Measurements from ENCODE around the gene NIF3L1. TPM values are rescaled to one million over a fixed set of nuclear protein-coding genes. Genes with fewer than 3 reads are reported as not detected.

The NIF3L1 gene
- total RNA-seq, 1 experiment from 2014 or later: 55.4 TPM

DNA sequence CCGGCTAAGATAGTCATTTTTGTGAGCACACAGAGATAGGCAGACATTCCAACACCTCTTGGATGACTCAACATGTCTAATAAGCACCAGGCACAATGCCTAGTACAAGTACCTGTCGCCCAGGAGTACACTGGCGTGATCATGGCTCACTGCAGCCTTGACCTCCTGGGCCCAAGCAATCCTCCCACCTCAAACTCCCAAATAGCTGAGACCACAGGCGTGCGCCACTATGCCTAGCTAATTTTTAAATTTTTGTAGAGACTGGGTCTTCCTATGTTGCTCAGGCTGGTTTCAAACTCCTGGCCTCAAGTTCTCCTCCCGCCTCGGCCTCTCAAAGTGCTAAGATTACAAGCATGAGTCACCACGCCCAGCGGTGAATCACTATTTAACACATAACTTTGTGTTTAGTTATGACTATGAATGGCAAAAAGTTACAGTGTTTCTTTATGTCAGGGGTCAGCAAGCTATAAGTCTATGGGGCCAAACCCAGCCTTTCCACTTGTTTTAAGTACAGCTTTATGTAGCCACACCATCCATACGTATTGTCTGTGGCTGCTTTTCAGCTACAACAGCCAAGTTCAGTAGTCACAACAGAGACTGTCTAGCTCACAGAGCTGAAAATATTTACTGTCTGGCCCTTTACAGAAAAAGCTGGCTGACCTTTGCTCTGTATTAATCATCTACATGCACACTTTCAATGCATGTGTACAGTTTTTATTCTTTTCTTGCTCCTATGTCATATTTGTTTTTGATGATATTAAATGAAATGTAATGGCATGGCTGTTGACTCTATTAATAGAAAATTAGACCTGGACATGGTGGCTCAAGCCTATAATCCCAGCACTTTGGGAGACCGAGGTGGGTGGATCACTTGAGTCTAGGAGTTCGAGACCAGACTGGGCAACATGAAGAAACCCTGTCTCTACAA, 55.6 kb downstream of the NIF3L1 start:
- no peak overlapping the region for H3K4me2 ChIP-seq (ENCODE audit: insufficient read depth, insufficient read length, low read length)
- no peak overlapping the region for H4K91ac ChIP-seq (ENCODE audit: insufficient read length, low read depth, low read length)
- H3K36me3 Mint-ChIP-seq (ENCODE audit: insufficient read depth in 1 of 3, low read depth in 3 of 3): peaks cover 20 to 71% (median 67%) of the 10 kb centered on the region in 3 experiments
- no CpG with 5 or more reads among the region's 12 CpGs for WGBS (ENCODE audit: extremely low coverage, insufficient read length, low lambda C conversion rate)
- no peak overlapping the region for H2BK120ac ChIP-seq (ENCODE audit: low read depth, low read length, poor library complexity, severe bottlenecking)
- no peaks in the 10 kb centered on the region for H3K4me1 Mint-ChIP-seq
- H3K9me3 ChIP-seq (ENCODE audit: control insufficient read depth, low read depth, low read length): no peaks in the 10 kb centered on the region
- peak overlapping the region in 1 of 3 experiments; percentile 49; a peak in 1 of 7 replicates for H3K27ac Mint-ChIP-seq
- no peak overlapping the region for H3K18ac ChIP-seq (ENCODE audit: insufficient read length, low read depth, low read length)
- H3K23ac ChIP-seq (ENCODE audit: insufficient read length, low read depth, low read length): no peak overlapping the region
- H3K27me3 ChIP-seq (ENCODE audit: insufficient read depth, low read length): no peaks in the 10 kb centered on the region
- H3K14ac ChIP-seq (ENCODE audit: insufficient read depth, low read length): no peak overlapping the region
- no peaks in the 10 kb centered on the region for H4K20me1 ChIP-seq (ENCODE audit: control insufficient read depth, insufficient read depth, insufficient read length)
- no peaks in the 10 kb centered on the region for H3K9me3 Mint-ChIP-seq
- no peaks in the 10 kb centered on the region for H3K4me1 ChIP-seq (ENCODE audit: insufficient read depth, low read length)
- H4K5ac ChIP-seq (ENCODE audit: insufficient read length, low read depth, low read length): no peak overlapping the region
- no peak overlapping the region for H2BK12ac ChIP-seq (ENCODE audit: insufficient read length, low read depth, low read length)
- H2AFZ ChIP-seq (ENCODE audit: low read length): no peak overlapping the region
- no peak overlapping the region for H3K9ac ChIP-seq (ENCODE audit: extremely low read depth, insufficient read length, low read length)
- H3K27ac ChIP-seq (ENCODE audit: insufficient read length, low read depth, low read length): no peak overlapping the region
- no peak overlapping the region for H3K4me3 Mint-ChIP-seq
- H2BK5ac ChIP-seq (ENCODE audit: insufficient read length, low read length): no peak overlapping the region
- no peak overlapping the region for H2BK15ac ChIP-seq (ENCODE audit: low read depth, low read length)
- no peak for TF ChIP-seq CTCF (conservative IDR thresholded peaks at IDR 0.05)
- no peak overlapping the region for H2BK20ac ChIP-seq (ENCODE audit: low read depth, low read length, poor library complexity, severe bottlenecking)
- DNase-seq: no peak
- no peak overlapping the region for H3K4ac ChIP-seq (ENCODE audit: low read depth, low read length)
- H2AK5ac ChIP-seq (ENCODE audit: insufficient read length, low read length): no peak overlapping the region
- H3T11ph ChIP-seq (ENCODE audit: low read length): no peak overlapping the region
- H3K56ac ChIP-seq (ENCODE audit: insufficient read length, low read depth, low read length): no peak overlapping the region
- no peak overlapping the region for H4K8ac ChIP-seq (replicated peaks; ENCODE audit: insufficient read length, low read depth, low read length)
- H3K23me2 ChIP-seq (ENCODE audit: insufficient read length, low read depth, low read length, poor library complexity, severe bottlenecking): no peaks in the 10 kb centered on the region
- H3K79me2 ChIP-seq (ENCODE audit: insufficient read depth, low read length): no peaks in the 10 kb centered on the region
- H3K79me1 ChIP-seq (ENCODE audit: insufficient read depth, low read depth, low read length, poor library complexity, severe bottlenecking): no peaks in the 10 kb centered on the region
- no peaks in the 10 kb centered on the region for H3K27me3 Mint-ChIP-seq (ENCODE audit: low read depth)

Measured in H9 (cell line).